GM18873 (cell line): Measurements from ENCODE around the gene ABCC6.
"Not testable (repeated sequence)": the region's sequence is repeated elsewhere in the genome, so short reads cannot be mapped to it uniquely, and the experiment has no call there.

Experiments
- ATAC-seq: cut with Tn5 transposase; IDR thresholded peaks from one replicate; pipeline ENCODE4 v1.9.1; 2021; ENCODE audit warnings: mild to moderate bottlenecking, moderate library complexity, moderate number of reproducible peaks; ENCODE audit not compliant: unreplicated experiment, low FRiP score

ABCC6 gene

DNA sequence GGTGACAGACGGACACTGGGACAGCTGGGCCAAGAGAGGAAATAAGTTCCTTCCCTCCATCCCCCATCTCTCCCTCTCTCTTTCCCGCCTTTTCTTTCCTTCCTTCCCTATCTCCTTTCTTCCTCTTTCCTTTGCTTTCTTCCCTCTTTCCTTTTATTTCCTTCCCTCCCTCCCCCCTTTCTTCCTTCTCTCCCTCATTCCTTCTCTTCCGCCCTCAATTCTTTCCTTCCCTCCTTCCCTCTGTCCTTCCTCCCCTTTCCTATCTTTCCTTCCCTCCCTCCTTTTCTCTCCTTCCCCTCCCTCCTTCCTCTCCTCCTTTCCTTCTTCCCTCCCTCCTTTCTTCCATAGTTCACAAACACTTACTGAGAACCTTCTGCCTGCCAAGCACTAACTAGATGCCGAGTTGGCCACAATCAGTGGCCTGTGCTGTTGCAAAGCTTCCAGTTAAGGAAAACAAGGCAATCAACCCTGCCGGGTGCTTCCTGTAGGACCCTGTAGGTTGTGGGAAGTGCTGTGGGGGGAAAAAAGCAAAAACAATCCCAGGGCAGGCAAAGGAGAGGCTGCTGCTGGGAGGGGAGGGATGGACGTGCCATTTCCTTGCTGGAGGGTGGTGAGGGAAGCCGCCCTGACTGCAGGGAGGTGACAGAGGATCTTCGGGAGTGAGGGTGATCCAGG lies 31.7 kb downstream of the ABCC6 start:
- ATAC-seq, result no peak

DNA sequence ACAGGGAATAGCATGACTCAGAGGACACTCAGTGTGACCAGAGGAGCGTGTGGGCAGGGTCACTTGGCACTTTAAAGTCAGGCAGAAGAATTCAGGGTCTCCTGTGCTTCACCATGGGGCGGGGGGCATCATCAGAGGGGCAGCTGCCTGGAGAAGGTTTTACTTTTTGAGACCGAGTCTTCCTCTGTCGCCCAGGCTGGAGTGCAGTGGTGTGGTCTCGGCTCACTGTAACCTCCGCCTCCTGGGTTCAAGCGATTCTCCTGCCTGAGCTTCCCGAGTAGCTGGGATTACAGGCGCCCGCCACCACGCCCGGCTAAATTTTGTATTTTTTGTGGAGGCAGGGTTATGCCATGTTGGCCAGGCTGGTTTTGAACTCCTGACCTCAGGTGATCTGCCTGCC lies 32.3 kb downstream of the ABCC6 start:
- not testable (repeated sequence) for ATAC-seq

DNA sequence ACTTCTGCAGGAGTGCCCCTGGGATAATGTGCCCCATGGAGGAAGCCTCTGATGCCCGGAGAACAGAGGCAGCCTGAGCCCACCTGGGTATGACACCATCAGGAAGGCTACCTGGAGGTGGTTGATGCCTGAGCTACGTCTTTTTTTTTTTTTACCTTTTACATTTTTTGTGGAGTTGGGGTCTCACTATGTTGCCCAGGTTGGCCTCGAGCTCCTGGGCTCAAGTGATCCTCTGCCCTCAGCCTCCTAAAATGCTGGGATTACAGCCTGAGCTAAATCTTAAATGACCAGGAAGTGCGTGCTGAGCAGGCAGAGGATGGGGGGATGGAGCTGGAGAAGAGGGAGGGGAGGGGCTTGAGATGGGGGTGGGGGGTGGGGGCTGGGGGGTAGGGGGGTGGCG lies 32.7 kb downstream of the ABCC6 start:
- no peak for ATAC-seq

DNA sequence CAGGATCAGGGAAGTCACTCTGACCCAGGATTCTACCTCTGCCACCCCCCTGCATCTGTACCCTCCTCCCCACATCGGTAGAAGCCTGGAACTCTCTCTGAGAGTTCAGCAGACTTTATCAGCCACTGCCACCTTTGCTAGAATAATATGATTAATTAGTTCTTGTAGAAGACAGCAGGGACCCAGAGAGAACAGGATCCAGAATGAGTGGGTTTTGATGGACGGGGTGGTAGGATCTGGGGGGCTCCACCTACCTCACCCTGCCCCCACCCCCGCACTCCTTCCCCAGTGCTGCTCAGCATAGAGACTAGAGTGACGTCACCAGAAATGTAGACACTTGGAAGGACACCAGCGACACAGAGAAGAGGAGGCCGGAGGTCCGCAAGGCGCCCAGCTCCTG lies 33.5 kb downstream of the ABCC6 start:
- no peak for ATAC-seq

DNA sequence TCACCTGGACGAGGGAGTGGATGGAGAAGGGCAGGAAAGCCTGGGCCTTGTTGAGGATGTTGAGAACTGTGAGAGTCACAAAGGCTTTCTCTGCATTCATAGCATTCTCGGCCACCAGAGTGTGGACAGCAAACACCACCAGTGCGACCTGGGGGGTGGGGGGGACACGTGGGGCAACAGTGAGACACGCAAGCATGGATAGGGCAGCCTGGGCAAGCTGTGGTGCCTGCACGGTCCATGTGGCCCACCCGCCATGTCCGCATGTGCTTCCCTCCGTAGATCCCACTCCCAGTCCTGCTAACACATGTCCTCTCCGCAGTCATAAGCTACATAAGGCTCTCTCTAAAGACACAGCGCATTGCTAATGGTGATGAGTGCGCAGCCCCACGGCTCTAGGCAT lies 34.5 kb downstream of the ABCC6 start:
- no peak for ATAC-seq

DNA sequence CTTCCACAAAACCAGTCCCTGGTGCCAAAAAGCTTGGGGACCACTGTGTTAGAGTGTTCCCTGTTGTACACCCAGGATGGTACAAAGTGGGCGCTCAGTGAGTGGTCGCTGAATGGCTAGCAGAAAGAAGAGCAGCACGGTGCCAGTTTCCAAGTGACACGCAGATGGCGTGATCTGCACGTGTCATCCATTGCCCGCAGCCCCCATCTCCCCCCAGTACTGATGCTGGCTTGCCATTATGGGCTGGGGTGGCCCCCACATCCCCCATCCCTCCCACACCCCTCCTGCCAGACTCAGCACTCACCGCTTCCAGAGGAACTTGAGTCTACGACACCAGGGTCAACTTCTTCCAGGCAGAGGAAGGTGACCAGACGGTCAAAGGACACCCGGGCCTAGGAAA lies 36.5 kb downstream of the ABCC6 start:
- ATAC-seq, result no peak

DNA sequence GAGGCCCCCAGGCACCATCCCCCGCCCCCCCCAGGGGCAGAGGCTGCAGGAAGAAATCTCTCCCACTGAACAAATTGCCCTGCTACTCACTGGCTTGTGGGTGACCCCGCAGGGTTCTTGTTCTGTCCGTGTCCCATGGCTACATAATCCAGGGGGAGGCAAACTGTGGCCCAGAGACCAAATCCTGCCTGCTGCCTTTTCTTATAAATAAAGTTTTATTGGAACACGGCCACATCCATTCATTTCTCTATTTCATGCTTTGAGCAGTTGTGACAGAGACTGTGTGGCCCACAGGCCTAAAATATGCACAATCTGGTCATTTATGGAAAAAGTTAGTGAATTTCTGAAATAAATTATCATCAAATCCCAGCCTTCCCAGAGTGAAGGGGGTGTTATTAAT lies 38.2 kb downstream of the ABCC6 start:
- no peak for ATAC-seq

DNA sequence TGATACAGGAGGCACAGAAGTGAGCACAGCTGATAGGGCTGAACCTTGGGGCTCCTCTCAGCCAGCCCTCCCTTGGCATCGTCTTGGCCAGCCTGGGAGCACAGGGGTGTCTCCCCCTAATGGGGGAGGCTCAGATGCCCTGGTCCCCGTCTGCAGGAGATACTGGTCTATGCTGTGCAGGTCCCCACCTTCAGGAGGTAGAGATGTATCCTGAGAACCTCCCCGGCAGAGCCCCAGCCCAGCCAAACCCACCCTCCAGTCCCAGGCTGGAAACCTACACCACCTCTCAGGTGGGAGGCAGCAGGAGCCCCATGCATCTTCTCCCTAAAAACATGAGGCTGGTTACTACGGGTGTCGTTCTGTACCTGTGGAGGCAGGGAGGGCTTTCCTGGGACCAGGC lies 38.7 kb downstream of the ABCC6 start:
- ATAC-seq, result no peak

DNA sequence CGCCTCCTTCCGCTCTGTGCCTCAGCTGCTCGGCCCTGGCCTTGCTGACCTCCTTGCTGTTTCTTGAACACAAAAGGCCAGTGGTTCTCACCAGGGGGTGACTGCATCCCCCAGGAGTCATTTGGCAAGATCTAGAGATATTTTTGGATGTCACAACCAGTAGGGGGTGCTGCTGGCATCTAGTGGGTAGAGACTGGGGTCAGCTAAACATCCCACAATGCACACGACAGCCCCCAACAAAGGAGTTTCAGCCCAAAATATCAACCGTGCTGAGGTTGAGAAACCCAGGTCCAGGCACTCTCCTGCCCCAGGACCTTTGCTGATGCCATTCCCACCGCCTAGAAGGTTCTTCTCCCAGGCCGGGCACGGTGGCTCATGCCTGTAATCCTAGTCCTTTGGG lies 39.7 kb downstream of the ABCC6 start:
- no peak for ATAC-seq

DNA sequence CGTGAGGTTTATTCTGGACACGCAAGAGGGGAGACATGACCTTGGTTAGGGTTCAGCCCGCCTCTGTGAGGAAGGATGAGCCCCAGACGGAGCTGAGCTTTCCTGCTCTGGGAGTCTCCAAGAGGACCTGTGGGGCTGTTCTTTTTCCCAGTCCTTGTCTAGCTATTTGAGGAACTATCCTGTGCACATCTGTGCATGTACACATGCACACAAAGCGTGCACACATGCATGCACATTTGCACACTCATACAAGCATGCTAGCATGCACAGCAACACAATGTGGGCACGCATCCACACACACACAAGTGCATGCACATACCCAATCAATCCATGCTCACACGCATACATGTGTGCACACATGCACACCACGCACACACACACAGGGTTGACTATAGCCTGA lies 40.4 kb downstream of the ABCC6 start:
- no peak for ATAC-seq

DNA sequence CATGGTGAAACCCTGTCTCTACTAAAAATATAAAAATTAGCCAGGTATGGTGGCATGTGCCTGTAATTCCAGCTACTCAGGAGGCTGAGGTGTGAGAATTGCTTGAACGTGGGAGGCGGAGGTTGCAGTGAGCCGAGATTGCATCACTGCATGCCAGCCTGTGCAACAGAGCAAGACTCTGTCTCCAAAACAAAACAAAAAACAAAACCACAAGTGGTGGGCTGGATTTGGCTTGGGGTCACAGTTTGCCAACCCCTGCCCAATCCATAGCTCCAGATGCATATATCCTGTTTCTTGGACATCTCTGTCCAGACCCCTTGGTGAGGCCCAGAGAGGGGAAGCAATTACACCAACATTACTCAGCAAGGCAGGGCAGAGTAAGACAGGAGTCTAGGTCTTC lies 41.5 kb downstream of the ABCC6 start:
- ATAC-seq, result not testable (repeated sequence)

DNA sequence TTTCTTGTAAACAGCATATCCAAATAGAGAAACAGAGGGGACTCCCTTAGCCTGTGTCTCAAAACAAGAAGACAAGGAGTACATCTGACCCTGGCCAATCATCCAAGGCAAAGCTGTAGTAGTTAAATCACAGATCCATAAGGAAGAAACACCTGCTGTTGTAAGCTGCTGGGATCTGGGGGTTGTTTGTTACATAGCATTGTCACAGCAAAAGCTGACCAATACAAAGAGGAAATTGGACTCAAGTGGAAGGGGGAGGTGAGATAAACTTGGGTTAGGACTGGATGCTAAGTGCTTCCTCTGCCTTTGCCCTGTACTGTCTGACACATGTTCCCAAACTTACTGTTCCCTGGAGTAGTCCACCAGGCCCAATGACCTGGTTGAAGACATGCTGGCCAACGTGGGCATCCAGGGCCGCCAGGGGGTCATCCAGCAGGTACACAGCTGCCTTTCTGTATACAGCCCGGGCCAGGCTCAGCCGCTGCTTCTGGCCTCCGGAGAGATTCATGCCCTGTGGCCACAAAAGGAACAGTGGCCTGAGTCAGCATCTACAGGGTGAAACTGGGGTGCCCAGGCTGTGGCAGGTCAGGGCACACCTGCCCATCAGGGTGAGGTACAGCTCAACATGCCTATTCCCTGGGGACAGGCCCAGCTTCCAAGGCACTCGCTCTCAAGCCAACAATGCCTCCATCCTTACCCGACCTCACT lies 44.7 kb downstream of the ABCC6 start:
- no peak for ATAC-seq

DNA sequence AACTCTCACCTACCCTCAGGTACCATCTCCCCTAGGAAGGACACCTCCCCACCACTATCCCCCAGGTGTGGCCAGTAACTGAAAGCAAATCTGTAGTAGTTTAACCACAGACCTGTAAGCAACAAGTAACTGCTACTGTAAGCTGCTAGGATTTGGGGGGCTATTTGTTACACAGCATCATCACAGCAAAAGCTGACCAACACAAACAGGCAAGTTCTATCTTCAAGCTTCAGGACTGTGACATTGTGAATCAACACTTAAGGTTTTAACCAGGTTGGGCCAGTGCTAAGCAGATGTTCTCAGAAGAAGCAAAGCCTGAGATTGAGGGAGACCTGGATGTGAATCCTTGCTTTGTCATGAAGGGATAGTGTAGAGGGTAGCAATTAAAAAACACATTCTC lies 47.0 kb downstream of the ABCC6 start:
- no peak for ATAC-seq

DNA sequence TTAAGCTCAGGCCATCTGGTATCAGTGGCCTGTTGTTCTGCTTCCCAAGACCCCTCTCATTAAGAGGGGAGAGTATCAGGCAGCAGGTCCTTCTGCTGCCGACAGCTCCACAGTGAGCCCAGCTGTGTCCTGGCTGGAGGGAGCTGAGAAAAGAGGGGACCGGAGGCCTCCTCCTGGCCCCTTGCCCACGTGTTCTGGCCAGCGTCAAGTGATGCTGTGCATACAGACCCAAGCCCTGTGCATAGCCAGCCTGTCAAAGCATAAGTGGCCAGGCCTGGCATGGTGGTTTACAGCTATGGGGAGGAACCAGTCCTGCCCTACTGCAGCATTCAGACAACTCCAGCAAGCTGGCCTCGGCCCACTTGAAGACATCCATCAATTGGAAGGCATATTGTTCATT lies 48.0 kb downstream of the ABCC6 start:
- no peak for ATAC-seq

DNA sequence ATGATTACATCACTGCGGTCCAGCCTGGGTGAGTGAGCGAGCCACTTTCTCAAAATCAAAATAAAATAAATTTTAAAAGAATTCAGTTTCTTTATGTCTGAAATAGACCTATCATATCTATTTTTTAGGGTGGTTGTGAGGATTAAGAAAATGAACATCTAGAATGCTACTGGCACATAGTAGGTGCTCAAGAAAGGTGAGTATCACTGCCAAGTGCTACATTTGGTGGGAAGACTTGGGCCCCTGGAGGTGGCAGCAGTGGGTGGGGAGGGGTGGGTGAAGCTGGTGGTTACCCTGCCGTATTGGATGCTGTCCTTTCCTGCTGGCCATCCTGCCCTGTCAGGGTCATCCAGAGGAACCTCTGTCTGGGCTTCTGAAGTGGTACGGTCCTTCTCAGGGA lies 50.3 kb downstream of the ABCC6 start:
- ATAC-seq, result no peak

DNA sequence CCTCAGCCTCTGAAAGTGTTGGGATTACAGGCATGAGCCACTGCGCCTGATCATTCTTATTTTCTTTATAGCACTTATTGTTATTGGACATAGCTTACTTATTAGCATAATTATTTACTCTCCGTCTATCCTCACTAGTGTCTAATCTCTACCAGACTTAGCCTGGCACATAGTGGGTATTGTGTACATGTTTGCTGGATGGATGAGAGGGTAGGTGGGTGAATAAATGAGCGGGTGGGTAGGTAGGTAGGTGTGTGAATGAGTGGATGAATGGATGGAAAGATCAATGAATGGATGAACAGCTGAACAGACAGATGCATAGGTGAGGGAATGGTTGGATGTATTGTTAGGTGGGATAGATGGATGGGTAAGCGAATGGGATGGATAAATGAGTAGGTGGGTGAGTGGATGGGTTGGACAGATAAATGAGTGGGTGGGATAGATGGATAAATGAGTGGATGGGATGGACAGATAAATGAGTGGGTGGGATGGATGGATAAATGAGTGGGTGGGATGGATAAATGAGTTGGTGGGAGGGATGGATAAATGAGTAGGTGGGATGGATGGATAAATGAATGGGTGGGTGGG lies 51.9 kb downstream of the ABCC6 start:
- ATAC-seq, result no peak

DNA sequence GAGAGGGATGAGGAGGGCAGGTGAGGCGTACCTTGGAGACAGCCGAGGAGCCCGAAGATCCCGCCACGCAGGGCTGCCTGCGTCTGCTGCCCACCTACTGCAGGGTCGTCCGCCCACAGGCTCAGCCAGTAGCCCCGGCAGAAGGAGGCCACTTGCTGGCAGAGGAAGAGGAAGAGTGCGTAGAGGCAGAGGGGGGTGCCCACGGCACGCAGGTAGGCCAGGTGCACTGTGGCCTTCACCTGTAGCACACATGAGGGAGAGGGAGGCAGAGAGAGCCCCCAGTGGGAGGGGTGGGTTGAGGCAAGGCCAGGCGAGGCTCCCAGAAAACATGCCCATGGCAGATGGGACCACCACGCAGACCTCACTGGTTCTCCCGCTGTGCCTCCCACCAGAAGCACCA lies 53.7 kb downstream of the ABCC6 start:
- ATAC-seq, result no peak

DNA sequence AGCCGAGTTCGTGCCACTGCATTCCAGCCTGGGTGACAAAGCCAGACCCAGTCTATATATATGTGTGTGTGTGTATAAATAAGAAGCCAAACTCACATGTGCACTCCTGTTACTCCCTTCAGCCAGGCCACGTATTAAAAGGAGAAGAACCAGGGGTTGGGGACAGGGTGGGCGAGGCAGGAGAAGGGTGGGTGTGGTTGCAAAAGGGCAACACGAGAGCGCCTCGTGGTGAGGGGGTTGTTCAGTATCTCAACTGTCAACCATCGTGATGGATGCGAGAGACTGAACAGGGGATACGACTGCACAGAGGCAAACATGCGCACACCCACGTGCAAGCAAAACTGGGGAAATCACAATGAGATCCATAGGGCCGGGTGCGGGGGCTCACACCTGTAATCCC lies 54.9 kb downstream of the ABCC6 start:
- ATAC-seq, result no peak

DNA sequence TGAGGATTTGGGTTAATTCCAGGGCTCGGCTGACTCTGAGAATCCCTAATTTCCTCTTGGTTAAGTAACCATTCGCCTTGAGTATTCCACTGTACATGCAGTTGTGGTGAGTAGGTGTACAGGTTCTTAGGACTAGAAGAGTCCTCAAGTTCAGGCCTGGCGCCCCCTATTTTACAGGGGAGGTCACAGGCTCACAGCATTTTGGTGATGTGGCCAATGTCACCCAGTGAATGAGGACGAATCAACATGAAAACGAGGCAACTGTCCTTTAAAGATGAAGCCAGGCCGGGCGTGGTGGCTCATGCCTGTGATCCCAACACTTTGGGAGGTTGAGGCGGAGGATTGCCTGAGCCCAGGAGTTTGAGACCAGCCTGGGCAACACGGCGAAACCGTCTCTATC lies 55.4 kb downstream of the ABCC6 start:
- ATAC-seq, result no peak

DNA sequence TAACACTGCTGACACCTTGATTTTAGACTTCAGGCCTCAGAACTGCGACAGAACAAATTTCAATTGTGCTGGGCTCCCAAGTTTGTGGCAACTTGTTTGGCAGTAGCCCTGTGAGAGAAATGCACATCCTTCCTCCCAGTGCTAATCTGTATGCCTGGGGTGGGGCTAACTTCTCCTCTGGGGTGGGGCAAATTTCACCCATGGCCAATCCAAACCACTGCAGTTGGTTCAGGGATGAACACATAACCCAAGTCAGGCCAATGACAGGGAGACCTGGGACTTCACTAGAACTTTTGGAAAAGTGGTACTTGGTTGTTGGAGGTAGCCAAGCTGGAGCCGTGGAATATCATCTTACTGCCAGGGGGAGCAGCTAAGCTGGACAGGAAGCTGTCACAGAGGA lies 56.3 kb downstream of the ABCC6 start:
- no peak for ATAC-seq

DNA sequence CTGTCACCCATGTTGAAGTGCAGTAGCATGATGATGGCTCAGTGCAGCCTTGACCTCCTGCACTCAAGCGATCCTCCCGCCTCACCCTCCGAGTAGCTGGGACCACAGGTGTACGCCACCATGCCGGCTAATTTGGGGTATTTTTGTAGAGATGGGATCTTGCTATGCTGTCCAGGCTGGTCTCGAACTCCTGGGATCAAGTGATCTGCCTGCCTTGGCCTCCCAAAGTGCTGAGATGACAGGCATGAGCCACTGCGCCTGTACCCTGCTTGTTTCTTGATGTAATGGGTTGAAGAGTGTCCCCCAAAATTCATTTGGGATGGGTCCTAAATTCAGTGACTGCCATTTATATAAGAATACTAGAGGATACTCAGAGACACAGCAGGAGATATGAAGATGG lies 57.2 kb downstream of the ABCC6 start:
- no peak for ATAC-seq

DNA sequence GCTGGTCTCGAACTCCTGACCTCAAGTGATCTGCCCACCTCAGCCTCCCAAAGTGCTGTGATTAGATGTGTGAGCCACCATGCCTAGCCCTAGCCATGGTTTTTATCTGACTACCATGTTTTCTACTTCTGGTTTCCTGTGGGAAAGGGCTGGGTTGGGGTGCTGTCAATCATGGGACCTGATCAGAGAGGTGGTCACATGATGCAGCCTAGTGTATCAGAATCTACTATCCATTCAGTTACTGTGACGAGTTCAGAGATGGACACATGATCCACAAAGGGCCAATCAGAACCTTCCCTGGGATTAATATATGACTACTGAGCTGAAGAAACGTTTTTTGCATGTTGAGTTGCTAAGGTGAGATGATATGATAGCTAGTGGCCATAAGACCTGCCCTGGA lies 59.1 kb downstream of the ABCC6 start:
- ATAC-seq, result no peak
